H1 (cell line): ENCODE measurements around the gene MCUR1. TPM values are rescaled to one million over a fixed set of nuclear protein-coding genes. Genes with fewer than 3 reads are reported as not detected.

Experiments
- CTCF ChIA-PET: fragments of 300-600 bp; sonication (Branson Sonifier 250); formaldehyde crosslinking; loops from one replicate; lab custom pipeline; 2021; ENCODE audit not compliant: partially characterized antibody; lab: Charles Lee
- POLR2A ChIA-PET: fragments of 300-600 bp; sonication (Branson Sonifier 250); formaldehyde crosslinking; loops from one replicate; lab custom pipeline; 2021; ENCODE audit warnings: inconsistent platforms; ENCODE audit not compliant: partially characterized antibody; lab: Charles Lee
- DNase-seq, 2 experiments: peaks; one replicate each; pipeline versions ENCODE4 v3.0.0 to v3.0.0-alpha.2; 2010 to 2022; ENCODE audit warnings: low spot score in 2 of 2, low read depth in 1 of 2, mixed read lengths in 1 of 2
- FAIRE-seq: peaks from 2 replicates; lab custom pipeline; 2011; peaks lifted over from hg19 to GRCh38; lab: Jason Lieb, UNC
- H2AFZ ChIP-seq: 2 replicates; pipeline ENCODE4 v1.8.1; 2012; ENCODE audit warnings: low read length, inconsistent platforms
- H2AK5ac ChIP-seq: 2 replicates; pipeline ENCODE4 v1.6.1; 2013; ENCODE audit warnings: low read depth, low read length
- H2BK120ac ChIP-seq: replicated peaks from 2 replicates; pipeline ENCODE3; 2013; ENCODE audit warnings: low read depth, low read length, inconsistent platforms
- H2BK12ac ChIP-seq: 2 replicates; pipeline ENCODE4 v1.6.1; 2013; ENCODE audit warnings: low read depth, low read length
- H2BK15ac ChIP-seq: 2 replicates; pipeline ENCODE4 v1.6.1; 2013; ENCODE audit warnings: low read length
- H2BK20ac ChIP-seq: 2 replicates; pipeline ENCODE4 v1.6.1; 2013; ENCODE audit warnings: low read length
- H2BK5ac ChIP-seq: 2 replicates; pipeline ENCODE4 v1.6.1; 2013; ENCODE audit warnings: low read depth, low read length
- H3K14ac ChIP-seq: 2 replicates; pipeline ENCODE4 v1.6.1; 2013; ENCODE audit warnings: inconsistent platforms; ENCODE audit not compliant: insufficient read length
- H3K18ac ChIP-seq: 2 replicates; pipeline ENCODE4 v1.6.1; 2013; ENCODE audit warnings: low read length; ENCODE audit errors: extremely low read depth
- H3K23ac ChIP-seq: 2 replicates; pipeline ENCODE4 v1.6.1; 2013; ENCODE audit warnings: inconsistent platforms; ENCODE audit not compliant: insufficient read length
- H3K23me2 ChIP-seq: 2 replicates; pipeline ENCODE4 v1.6.1; 2013; ENCODE audit warnings: low read depth, low read length
- H3K27ac ChIP-seq: 2 replicates; pipeline ENCODE4 v1.6.1; 2011; ENCODE audit warnings: low read depth, low read length, inconsistent platforms
- H3K27me3 ChIP-seq, 4 experiments: replicated peaks in 1 of 4; 1 replicate in 1 of 4; 2 replicates in 3 of 4; pipeline versions ENCODE4 v1.6.1 to v1.8.1; 2011 to 2013; ENCODE audit warnings: low read length in 3 of 4, mild to moderate bottlenecking in 3 of 4, inconsistent platforms in 2 of 4, mixed read lengths in 2 of 4, moderate library complexity in 1 of 4; ENCODE audit not compliant: control insufficient read depth in 3 of 4, insufficient read depth in 3 of 4; ENCODE audit errors: extremely low read depth in 1 of 4
- H3K36me3 ChIP-seq, 4 experiments: 2 replicates each; pipeline versions ENCODE4 v1.6.1 to v1.8.1; 2011 to 2013; ENCODE audit warnings: mild to moderate bottlenecking in 4 of 4, low read length in 3 of 4, moderate library complexity in 2 of 4, control low read depth in 1 of 4, inconsistent platforms in 1 of 4; ENCODE audit not compliant: insufficient read depth in 4 of 4, control insufficient read depth in 2 of 4
- H3K4ac ChIP-seq: replicated peaks from 2 replicates; pipeline ENCODE3; 2013; ENCODE audit warnings: low read length, low read depth, mixed read lengths, inconsistent platforms; ENCODE audit not compliant: insufficient read length
- H3K4me1 ChIP-seq, 4 experiments: replicated peaks in 1 of 4; 1 replicate in 1 of 4; 2 replicates in 3 of 4; pipeline versions ENCODE4 v1.6.1 to v1.8.1; 2011 to 2013; ENCODE audit warnings: low read length in 3 of 4, inconsistent platforms in 2 of 4, mixed read lengths in 1 of 4; ENCODE audit not compliant: insufficient read depth in 4 of 4, control insufficient read depth in 3 of 4
- H3K4me2 ChIP-seq, 2 experiments: 2 replicates each; pipeline versions ENCODE4 v1.6.1 to v1.8.1; 2011 to 2013; ENCODE audit warnings: low read depth in 2 of 2, low read length in 2 of 2, control low read depth in 1 of 2, inconsistent platforms in 1 of 2, mild to moderate bottlenecking in 1 of 2; ENCODE audit not compliant: insufficient read depth in 1 of 2
- H3K4me3 ChIP-seq, 4 experiments: fragments of 200-600, 300-600 bp in 1 of 4; sonication (generic), shearing (Covaris generic), sonication (Bioruptor Twin) in 1 of 4; 2 replicates each; pipeline versions ENCODE4 v1.5.1 to v1.8.1; 2011 to 2016; ENCODE audit warnings: low read length in 4 of 4, low read depth in 3 of 4, control low read depth in 2 of 4, inconsistent platforms in 2 of 4, mild to moderate bottlenecking in 2 of 4, mixed read lengths in 1 of 4, moderate library complexity in 1 of 4; ENCODE audit not compliant: insufficient read depth in 2 of 4; ENCODE audit errors: extremely low read depth in 1 of 4
- H3K56ac ChIP-seq: replicated peaks from 2 replicates; pipeline ENCODE3; 2013; ENCODE audit warnings: low read depth, mild to moderate bottlenecking, mixed read lengths, low read length, inconsistent platforms; ENCODE audit not compliant: insufficient read length
- H3K79me1 ChIP-seq: 2 replicates; pipeline ENCODE4 v1.6.1; 2013; ENCODE audit warnings: low read depth, low read length, control low read depth
- H3K79me2 ChIP-seq, 2 experiments: 2 replicates each; pipeline versions ENCODE4 v1.6.1 to v1.8.1; 2012 to 2013; ENCODE audit warnings: low read length in 2 of 2, mild to moderate bottlenecking in 2 of 2, inconsistent platforms in 1 of 2; ENCODE audit not compliant: insufficient read depth in 2 of 2, control insufficient read depth in 1 of 2
- H3K9ac ChIP-seq, 4 experiments: replicated peaks in 1 of 4; 1 replicate in 1 of 4; 2 replicates in 3 of 4; pipeline versions ENCODE4 v1.6.1 to v1.8.1; 2011 to 2013; ENCODE audit warnings: low read depth in 3 of 4, low read length in 3 of 4, control low read depth in 2 of 4, mild to moderate bottlenecking in 2 of 4, moderate library complexity in 2 of 4, inconsistent platforms in 1 of 4; ENCODE audit errors: extremely low read depth in 1 of 4
- H3K9me3 ChIP-seq, 2 experiments: 2 replicates each; pipeline versions ENCODE4 v1.6.1 to v1.8.1; 2012 to 2013; ENCODE audit warnings: mild to moderate bottlenecking in 2 of 2, moderate library complexity in 2 of 2, control low read depth in 1 of 2, inconsistent platforms in 1 of 2, low read depth in 1 of 2, low read length in 1 of 2, mixed read lengths in 1 of 2; ENCODE audit not compliant: insufficient read depth in 2 of 2
- H4K20me1 ChIP-seq, 2 experiments: replicated peaks in 1 of 2; 2 replicates each; pipeline versions ENCODE3 to v1.8.1; 2011 to 2013; ENCODE audit warnings: inconsistent platforms in 2 of 2, low read length in 2 of 2, mild to moderate bottlenecking in 1 of 2; ENCODE audit not compliant: insufficient read depth in 2 of 2, control insufficient read depth in 1 of 2
- H4K5ac ChIP-seq: 2 replicates; pipeline ENCODE4 v1.6.1; 2013; ENCODE audit warnings: low read length, low read depth, mixed read lengths, inconsistent platforms; ENCODE audit not compliant: insufficient read length
- H4K8ac ChIP-seq: 2 replicates; pipeline ENCODE4 v1.8.0; 2013; ENCODE audit warnings: mild to moderate bottlenecking, moderate library complexity, low read length, inconsistent platforms; ENCODE audit not compliant: insufficient read depth; ENCODE audit errors: extremely low read depth
- H4K91ac ChIP-seq: replicated peaks from 2 replicates; pipeline ENCODE3; 2013; ENCODE audit warnings: low read length, mixed read lengths, inconsistent platforms; ENCODE audit not compliant: insufficient read length
- BACH1 ChIP-seq: IDR thresholded peaks from 2 replicates; pipeline ENCODE4 v1.6.1; 2012; ENCODE audit warnings: low read length, improper control_type of control experiment
- BCL11A ChIP-seq, 2 experiments: IDR thresholded peaks; one replicate each; pipeline ENCODE4 v1.6.1; 2011; ENCODE audit warnings: low read depth in 2 of 2, low read length in 2 of 2, mild to moderate bottlenecking in 2 of 2
- BRCA1 ChIP-seq: IDR thresholded peaks from 2 replicates; pipeline ENCODE4 v1.6.1; 2012; ENCODE audit warnings: low read depth, low read length, improper control_type of control experiment
- FOSL1 ChIP-seq: IDR thresholded peaks from 2 replicates; pipeline ENCODE4 v1.6.1; 2011; ENCODE audit warnings: mild to moderate bottlenecking, low read depth, low read length, moderate library complexity; ENCODE audit not compliant: insufficient read depth
- KDM4A ChIP-seq: IDR thresholded peaks from one replicate; pipeline ENCODE4 v1.7.1; 2012; ENCODE audit warnings: low read depth, mild to moderate bottlenecking, moderate library complexity, low read length, inconsistent platforms; ENCODE audit not compliant: severe bottlenecking
- PHF8 ChIP-seq: fragments of 200-600 bp; sonication (generic); conservative IDR thresholded peaks from 2 replicates; pipeline ENCODE4 v1.7.1; 2012; ENCODE audit warnings: low read depth, mild to moderate bottlenecking, inconsistent platforms, low read length, moderate library complexity
- POLR2AphosphoS5 ChIP-seq: IDR thresholded peaks from 2 replicates; pipeline ENCODE4 v1.6.1; 2011; ENCODE audit warnings: low read depth, low read length
- RNF2 ChIP-seq: fragments of 200-900, 300-1000 bp; sonication (generic); IDR thresholded peaks from 2 replicates; pipeline ENCODE4 v1.7.1; 2016; ENCODE audit warnings: borderline replicate concordance, low read depth, mild to moderate bottlenecking, antibody characterized with exemption, low read length; ENCODE audit not compliant: poor library complexity, severe bottlenecking; ENCODE audit errors: missing control alignments
- SAP30 ChIP-seq: fragments of 300-600 bp; sonication (generic); IDR thresholded peaks from 2 replicates; pipeline ENCODE4 v1.7.1; 2012; ENCODE audit warnings: low read length, moderate library complexity, mild to moderate bottlenecking, inconsistent platforms; ENCODE audit not compliant: insufficient read depth, insufficient replicate concordance
- SP4 ChIP-seq: IDR thresholded peaks from 2 replicates; pipeline ENCODE4 v1.6.1; 2012; ENCODE audit warnings: low read length, inconsistent platforms
- SRF ChIP-seq: IDR thresholded peaks from 2 replicates; pipeline ENCODE4 v1.6.1; 2011; ENCODE audit warnings: mild to moderate bottlenecking, low read depth, low read length, moderate library complexity
- TEAD4 ChIP-seq: IDR thresholded peaks from 2 replicates; pipeline ENCODE4 v1.6.1; 2012; ENCODE audit warnings: low read depth, low read length, inconsistent platforms, mixed read lengths
- WGBS, 2 experiments: shearing (Covaris generic) in 1 of 2; methylation state at CpG; one replicate each; pipeline versions ENCODE4 v1.1.6 to v1.1.7; 2013 to 2015; ENCODE audit warnings: low lambda C conversion rate in 2 of 2, mixed read lengths in 2 of 2, inconsistent platforms in 1 of 2, low coverage in 1 of 2, missing lambda C conversion rate in 1 of 2; ENCODE audit not compliant: insufficient replicate concordance in 2 of 2, insufficient coverage in 1 of 2, insufficient read length in 1 of 2; ENCODE audit errors: extremely low coverage in 1 of 2, missing lambda C conversion rate in 1 of 2; 5-methylcytosine and 5-hydroxymethylcytosine counted together
- polyA plus RNA-seq, 7 experiments: library from polyadenylated mRNA; depleted of rRNA in 3 of 7; stranded (reverse) in 5 of 7; unstranded in 2 of 7; fragments of >200 nt in 5 of 7; fragments of 200-250 nt in 2 of 7; gene quantifications; 1 replicate in 5 of 7; 2 replicates in 1 of 7; 4 replicates in 1 of 7; pipeline versions ENCODE4 v1.2.1 to v1.2.3, GENCODE V29; 2011 to 2013; ENCODE audit warnings: missing spikeins in 2 of 7, mixed read lengths in 2 of 7
- total RNA-seq: library from RNA; stranded (reverse); fragmentation: NEBNext Ultra II Directional; extraction: Animal tissue kit (Norgen Biotek cat#: 25700); gene quantifications from 2 replicates; pipeline ENCODE4 v1.2.1, GENCODE V29; 2021
- TF ChIP-seq, protein P1 (sequence below): IDR thresholded peaks from 2 replicates; pipeline ENCODE4 v1.6.1; 2012; ENCODE audit warnings: inconsistent platforms

The MCUR1 gene
- total and polyA plus RNA-seq, 2 of the 8 experiments (the other 6 are each of a cell fraction or from before 2014, with no cell fraction given): 9.6 to 37.3 TPM

DNA sequence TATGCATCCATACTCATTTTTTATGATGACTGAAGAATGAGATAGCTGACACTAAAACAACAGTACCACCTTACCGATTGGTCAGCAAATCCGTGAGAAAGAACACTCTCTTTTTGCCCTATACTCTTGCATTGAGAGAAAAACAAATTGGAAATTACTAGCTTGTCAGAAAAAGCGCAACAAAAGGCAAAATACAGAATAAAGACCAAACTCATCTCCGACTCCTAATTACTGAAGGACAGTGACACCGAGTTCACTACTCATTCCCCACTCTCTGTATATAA, 2.1 kb downstream of the MCUR1 start:
- DNase-seq (no peak), FAIRE-seq (no peak)
- Histone ChIP-seq H3K9ac (no peak overlapping the region), H2BK15ac (no peak overlapping the region), H3K4ac (no peak overlapping the region), H3K79me2 (peaks cover 13 to 53% of the 10 kb centered on the region in 2 experiments), H4K91ac (no peak overlapping the region), H3K9me3 (no peaks in the 10 kb centered on the region), H3K27me3 (no peaks in the 10 kb centered on the region), H3K79me1 (peaks cover 14% of the 10 kb centered on the region), H3K23me2 (peaks cover 3% of the 10 kb centered on the region; the same call in 1 of the 2 replicates), H3K4me2 (peak overlapping the region in 1 of 2 experiments; percentile 87; a peak in 1 of 4 replicates), H4K5ac (no peak overlapping the region), H4K20me1 (peaks cover 3 to 5% of the 10 kb centered on the region in 2 experiments), H3K56ac (no peak overlapping the region), H2BK12ac (no peak overlapping the region), H2BK20ac (no peak overlapping the region), H4K8ac (no peak overlapping the region), H3K36me3 (peaks cover 0 to 3% (median 0%) of the 10 kb centered on the region in 4 experiments; a peak in 2 of 8 replicates), H2BK120ac (no peak overlapping the region), H3K4me3 (no peak overlapping the region), H2BK5ac (no peak overlapping the region), H3K14ac (no peak overlapping the region), H3K27ac (no peak overlapping the region), H3K4me1 (peaks cover 0 to 7% (median 4%) of the 10 kb centered on the region in 4 experiments; a peak in 4 of 7 replicates), H3K23ac (no peak overlapping the region), H2AK5ac (no peak overlapping the region), H2AFZ (no peak overlapping the region), H3K18ac (no peak overlapping the region)
- 91% methylated on average over 5 of the region's 5 CpGs; no CpG with 5 or more reads in 1 of the 2 experiments for WGBS, 2 experiments
- TF ChIP-seq FOSL1 (no peak), SP4 (no peak), RNF2 (no peak), BACH1 (no peak), BRCA1 (no peak), POLR2AphosphoS5 (no peak), BCL11A (IDR thresholded peaks at IDR 0.05; ENCODE audit: low read depth in 2 of 2, low read length in 2 of 2) (no peak), SAP30 (no peak), KDM4A (no peak), PHF8 (no peak), TEAD4 (no peak), SRF (no peak)
- TF ChIP-seq, protein P1, sequence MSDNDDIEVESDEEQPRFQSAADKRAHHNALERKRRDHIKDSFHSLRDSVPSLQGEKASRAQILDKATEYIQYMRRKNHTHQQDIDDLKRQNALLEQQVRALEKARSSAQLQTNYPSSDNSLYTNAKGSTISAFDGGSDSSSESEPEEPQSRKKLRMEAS: no peak
- ChIA-PET POLR2A (no interaction called here), CTCF (interaction anchor here (1.5 to 7.8 kb wide), 2 partner anchors 10 to 16 kb away, joined by 3 to 41 read pairs; no protein-coding TSS in a partner anchor)
